Mucosa of descending colon (tissue), 3 donors: ENCODE data around the gene PLK5. TPM values are rescaled to one million over a fixed set of nuclear protein-coding genes. Genes with fewer than 3 reads are reported as not detected.
A peak's percentile ranks its signal among the peaks of the same experiment; 100 is the strongest.
"Not testable (repeated sequence)": the region's sequence is repeated elsewhere in the genome, so short reads cannot be mapped to it uniquely, and the experiment has no call there.

Source experiments
- ATAC-seq: fragments of 200-7000 bp; cut with Tn5 transposase; one replicate; pipeline ENCODE4 v1.9.1; 2020; ENCODE audit warnings: mild to moderate bottlenecking, moderate library complexity
- DNase-seq, 3 donors: peaks; one replicate each; pipeline ENCODE4 v3.0.0-alpha.2; 2020
- H3K36me3 ChIP-seq: fragments of 200-600 bp; one replicate; pipeline ENCODE4 v1.8.0; 2021; ENCODE audit warnings: low read depth, mild to moderate bottlenecking
- H3K4me1 ChIP-seq: fragments of 200-600 bp; one replicate; pipeline ENCODE4 v1.8.0; 2021; ENCODE audit warnings: low read depth, mild to moderate bottlenecking
- H3K4me3 ChIP-seq: fragments of 200-600 bp; one replicate; pipeline ENCODE4 v1.8.0; 2021; ENCODE audit warnings: mild to moderate bottlenecking
- H3K9me3 ChIP-seq: fragments of 200-600 bp; one replicate; pipeline ENCODE4 v1.8.0; 2021; ENCODE audit warnings: mild to moderate bottlenecking
- intact Hi-C, 2 donors: fragments of 100-400 bp; cut with DNase I in 1 of 2; cut with micrococcal nuclease in 1 of 2; formaldehyde crosslinking; loops; one replicate each; pipeline versions ENCODE4 v1.11.0 to v1.11.1; 2022; cut with DNase I, micrococcal nuclease
- total RNA-seq, 3 donors: library from RNA; stranded (reverse); fragmentation: NEBNext Ultra II Directional in 2 of 3; extraction: Animal tissue kit (Norgen Biotek cat#: 25700) in 2 of 3; gene quantifications; one replicate each; pipeline versions ENCODE4 v1.2.1 to v1.2.4, GENCODE V29; 2021 to 2023
- TF ChIP-seq, protein P1 (sequence below): fragments of 200-600 bp; IDR thresholded peaks from one replicate; pipeline ENCODE4 v1.8.0; 2022; ENCODE audit warnings: antibody characterized with exemption, mild to moderate bottlenecking
- donor health status: DM: no; HTN: no; CAD: no; lungs with moderate emphysema.
- donor health status: DM: no; HTN: no; CAD: no.
- donor health status: DM: no; HTN: yes; CAD: no.

Gene PLK5
- total RNA-seq, 3 donors from 2014 or later: 0.16 TPM; not detected in 2

- H3K4me3 ChIP-seq: no peak overlapping the region
- no peaks in the 10 kb centered on the region for H3K9me3 ChIP-seq
- no peaks in the 10 kb centered on the region for H3K36me3 ChIP-seq
- ATAC-seq (no peak), DNase-seq (no peak)
- TF ChIP-seq, protein P1, sequence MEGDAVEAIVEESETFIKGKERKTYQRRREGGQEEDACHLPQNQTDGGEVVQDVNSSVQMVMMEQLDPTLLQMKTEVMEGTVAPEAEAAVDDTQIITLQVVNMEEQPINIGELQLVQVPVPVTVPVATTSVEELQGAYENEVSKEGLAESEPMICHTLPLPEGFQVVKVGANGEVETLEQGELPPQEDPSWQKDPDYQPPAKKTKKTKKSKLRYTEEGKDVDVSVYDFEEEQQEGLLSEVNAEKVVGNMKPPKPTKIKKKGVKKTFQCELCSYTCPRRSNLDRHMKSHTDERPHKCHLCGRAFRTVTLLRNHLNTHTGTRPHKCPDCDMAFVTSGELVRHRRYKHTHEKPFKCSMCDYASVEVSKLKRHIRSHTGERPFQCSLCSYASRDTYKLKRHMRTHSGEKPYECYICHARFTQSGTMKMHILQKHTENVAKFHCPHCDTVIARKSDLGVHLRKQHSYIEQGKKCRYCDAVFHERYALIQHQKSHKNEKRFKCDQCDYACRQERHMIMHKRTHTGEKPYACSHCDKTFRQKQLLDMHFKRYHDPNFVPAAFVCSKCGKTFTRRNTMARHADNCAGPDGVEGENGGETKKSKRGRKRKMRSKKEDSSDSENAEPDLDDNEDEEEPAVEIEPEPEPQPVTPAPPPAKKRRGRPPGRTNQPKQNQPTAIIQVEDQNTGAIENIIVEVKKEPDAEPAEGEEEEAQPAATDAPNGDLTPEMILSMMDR: no peak
- no peaks in the 10 kb centered on the region for H3K4me1 ChIP-seq
- intact Hi-C loops: no loop called here
Measured at GRCh38 chr19:1526066-1526778, 2.3 kb downstream of the PLK5 start.

DNA sequence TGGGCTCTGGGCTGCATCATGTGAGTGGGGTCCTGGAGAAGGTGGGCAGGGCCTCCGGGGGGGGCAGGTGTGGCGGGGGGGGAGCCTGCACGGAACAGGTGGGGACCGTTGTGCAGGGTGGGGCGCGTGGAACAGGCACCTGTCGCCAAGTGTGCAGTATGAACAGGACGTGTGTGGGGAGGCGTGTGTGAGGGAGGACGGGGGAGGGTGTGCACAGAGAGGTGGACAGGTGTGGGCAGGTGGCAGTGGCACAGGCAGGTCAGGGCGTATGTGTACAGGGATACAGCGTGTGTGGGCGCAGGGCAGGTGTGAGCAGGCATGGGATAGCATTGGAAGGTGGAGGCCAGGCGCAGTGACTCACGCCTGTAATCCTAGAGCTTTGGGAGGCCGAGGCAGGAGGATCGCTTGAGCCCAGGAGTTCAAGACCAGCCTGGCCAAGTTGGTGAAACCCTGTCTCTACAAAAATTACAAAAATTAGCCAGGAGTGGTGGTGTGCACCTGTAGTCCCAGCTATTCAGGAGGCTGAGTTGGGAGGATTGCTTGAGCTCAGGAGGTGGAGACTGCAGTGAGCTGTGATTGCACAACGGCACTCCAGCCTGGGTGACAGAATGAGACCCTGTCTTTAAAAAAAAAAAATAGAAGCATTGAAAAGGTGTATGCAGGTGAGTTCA, 3.2 kb downstream of the PLK5 start:
- intact Hi-C loops: no loop called here
- no peaks in the 10 kb centered on the region for H3K9me3 ChIP-seq
- no peak overlapping the region for H3K4me3 ChIP-seq
- TF ChIP-seq, protein P1: no peak
- H3K4me1 ChIP-seq: no peaks in the 10 kb centered on the region
- DNase-seq (no peak), ATAC-seq (peak; percentile 9)
- no peaks in the 10 kb centered on the region for H3K36me3 ChIP-seq

GRCh38 chr19:1527650-1528309, 3.9 kb downstream of the PLK5 start:
- TF ChIP-seq, protein P1: no peak
- intact Hi-C loops: no loop called here
- no peak overlapping the region for H3K4me3 ChIP-seq
- no peak for DNase-seq
- H3K4me1 ChIP-seq: no peaks in the 10 kb centered on the region
- no peaks in the 10 kb centered on the region for H3K9me3 ChIP-seq
- no peaks in the 10 kb centered on the region for H3K36me3 ChIP-seq
- no peak for ATAC-seq

GRCh38 chr19:1528596-1529429, 4.9 kb downstream of the PLK5 start:
- no peak for ATAC-seq
- DNase-seq: no peak
- Histone ChIP-seq H3K4me3 (no peak overlapping the region), H3K36me3 (no peaks in the 10 kb centered on the region), H3K9me3 (no peaks in the 10 kb centered on the region), H3K4me1 (no peaks in the 10 kb centered on the region)
- intact Hi-C loops: no loop called here
- TF ChIP-seq, protein P1: no peak

DNA sequence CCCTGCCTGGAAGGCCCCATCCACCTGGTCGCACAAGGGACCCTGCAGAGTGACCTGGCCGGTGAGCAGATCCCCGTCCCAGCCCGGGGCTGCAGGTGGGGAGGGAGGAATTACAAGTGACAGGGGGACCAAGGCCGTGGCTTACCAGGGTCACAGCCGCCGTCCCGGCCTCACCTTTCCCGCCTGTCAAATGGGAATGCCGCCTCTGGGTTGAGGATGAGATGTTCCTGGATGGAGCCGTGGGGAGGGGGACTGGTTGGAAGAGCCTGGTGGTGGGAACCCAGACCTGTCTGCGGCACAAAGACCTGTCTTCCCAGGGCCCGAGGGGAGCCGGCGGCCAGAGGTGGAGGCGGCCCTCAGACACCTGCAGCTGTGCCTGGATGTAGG, 5.5 kb downstream of the PLK5 start:
- TF ChIP-seq, protein P1: no peak
- no peaks in the 10 kb centered on the region for H3K4me1 ChIP-seq
- ATAC-seq: no peak
- DNase-seq: no peak
- intact Hi-C loops: no loop called here
- no peaks in the 10 kb centered on the region for H3K36me3 ChIP-seq
- H3K4me3 ChIP-seq: no peak overlapping the region
- H3K9me3 ChIP-seq: no peaks in the 10 kb centered on the region

- H3K4me1 ChIP-seq, intact Hi-C loops, ATAC-seq, H3K9me3 ChIP-seq, H3K36me3 ChIP-seq, H3K4me3 ChIP-seq, DNase-seq: not testable (repeated sequence)
Measured at GRCh38 chr19:1530856-1531255, 7.0 kb downstream of the PLK5 start.
